ENCODE results near the gene LNX1.

Gene LNX1

GRCh38 chr4:53502094-53502493, 89.2 kb downstream of the LNX1 start:
- in situ Hi-C loops (cut with MboI; ENCODE audit: low sequenced_read_pairs) = no loop called here

DNA sequence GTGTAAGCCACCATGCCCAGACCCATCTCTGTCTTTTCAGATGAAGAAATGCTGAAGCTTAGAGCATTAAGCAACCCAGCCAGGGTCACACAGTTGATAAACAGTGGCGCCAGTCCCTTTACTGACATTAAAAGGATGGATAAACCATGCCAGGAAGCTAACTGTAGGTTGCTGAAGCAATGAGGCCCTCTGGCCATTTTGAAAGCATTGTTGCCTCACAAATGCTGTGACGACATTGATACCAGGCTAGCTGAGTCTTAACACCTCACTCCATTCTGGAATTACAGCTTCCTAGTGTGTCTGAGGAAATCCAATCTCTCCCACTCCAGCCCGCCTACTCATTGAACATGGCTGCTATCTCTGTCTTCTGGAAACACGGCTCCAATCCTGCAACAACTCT, 89.7 kb downstream of the LNX1 start:
- in situ Hi-C loops (cut with MboI; ENCODE audit: low sequenced_read_pairs) = no loop called here

DNA sequence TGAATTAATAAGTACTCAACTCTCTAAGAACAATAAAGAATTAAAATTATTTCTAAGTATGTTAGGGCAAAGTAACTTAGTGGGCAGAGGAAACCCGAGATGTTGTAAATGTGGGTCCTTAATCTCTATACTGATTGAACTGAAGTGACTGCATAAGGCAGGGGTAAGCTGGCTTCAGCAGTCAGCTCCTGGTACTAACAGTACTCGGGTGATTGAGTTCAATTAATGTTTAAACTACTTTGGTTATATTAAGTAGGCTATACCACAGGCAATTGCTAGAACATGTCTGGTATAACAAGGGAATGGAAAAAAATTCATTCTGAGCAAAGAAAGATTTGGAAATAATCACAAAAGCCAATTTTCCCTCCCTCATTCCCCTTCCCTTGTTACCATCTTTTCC, 90.7 kb downstream of the LNX1 start:
- in situ Hi-C loops (cut with MboI; ENCODE audit: low sequenced_read_pairs) = no loop called here

DNA sequence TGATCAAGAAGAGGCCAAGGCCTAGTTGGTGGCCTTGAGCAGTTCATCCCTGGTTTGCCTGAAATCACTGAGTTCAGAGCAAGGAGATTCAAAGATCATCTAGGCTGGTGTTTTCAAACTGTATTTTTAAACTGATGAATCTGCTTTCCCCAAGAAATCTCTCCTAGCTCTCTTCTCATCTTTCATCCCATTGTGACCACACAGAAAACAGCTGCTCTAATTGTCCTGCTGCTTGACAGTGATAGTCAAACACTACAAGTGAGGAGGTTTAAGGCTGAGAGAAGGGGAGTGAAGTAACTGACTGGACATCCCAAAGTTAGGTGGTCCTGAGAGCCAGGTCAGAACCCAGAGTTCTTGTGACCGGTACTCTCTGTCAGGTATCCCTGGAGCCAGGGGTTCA, 91.5 kb downstream of the LNX1 start:
- in situ Hi-C loops (cut with MboI; ENCODE audit: low sequenced_read_pairs) = no loop called here

GRCh38 chr4:53498706-53499105, 92.6 kb downstream of the LNX1 start:
- in situ Hi-C loops (cut with MboI; ENCODE audit: low sequenced_read_pairs) = no loop called here

DNA sequence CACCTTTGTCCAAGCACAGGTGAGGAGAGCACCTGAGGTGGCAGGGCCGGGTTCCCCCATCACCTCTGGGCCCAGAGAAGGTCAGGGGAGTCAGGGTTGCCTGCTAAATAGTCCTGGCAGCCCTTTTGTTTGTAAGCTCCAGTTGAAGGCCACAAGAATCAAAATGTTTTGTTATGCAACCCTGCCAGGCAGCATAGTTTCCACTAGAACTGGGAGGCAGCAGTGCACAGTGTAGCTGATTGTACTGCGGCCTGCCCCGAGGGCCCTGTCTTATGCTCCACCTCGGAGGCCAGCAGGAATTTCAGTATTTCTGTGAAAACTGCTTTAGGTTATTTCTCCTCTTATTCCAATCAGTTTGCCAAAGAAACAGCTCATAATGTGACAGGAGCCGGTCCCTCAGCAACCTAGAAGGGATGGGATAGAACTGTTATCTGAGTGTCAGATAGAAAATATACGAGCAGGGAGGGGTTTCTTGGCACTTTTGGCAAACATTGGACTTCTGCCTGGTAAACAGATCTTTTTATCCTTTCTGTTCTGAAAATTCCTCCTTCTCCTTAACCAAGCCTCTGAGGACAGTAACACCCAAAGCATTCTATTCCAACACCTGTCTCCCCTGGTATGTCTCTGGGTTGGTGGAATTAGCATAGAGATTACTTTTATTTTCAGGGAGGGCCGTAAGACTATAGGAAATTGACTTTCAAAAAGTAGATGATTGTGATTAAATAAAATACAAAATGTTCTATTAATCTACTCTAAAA, 93.6 kb downstream of the LNX1 start:
- in situ Hi-C loops (cut with MboI; ENCODE audit: low sequenced_read_pairs) = no loop called here

DNA sequence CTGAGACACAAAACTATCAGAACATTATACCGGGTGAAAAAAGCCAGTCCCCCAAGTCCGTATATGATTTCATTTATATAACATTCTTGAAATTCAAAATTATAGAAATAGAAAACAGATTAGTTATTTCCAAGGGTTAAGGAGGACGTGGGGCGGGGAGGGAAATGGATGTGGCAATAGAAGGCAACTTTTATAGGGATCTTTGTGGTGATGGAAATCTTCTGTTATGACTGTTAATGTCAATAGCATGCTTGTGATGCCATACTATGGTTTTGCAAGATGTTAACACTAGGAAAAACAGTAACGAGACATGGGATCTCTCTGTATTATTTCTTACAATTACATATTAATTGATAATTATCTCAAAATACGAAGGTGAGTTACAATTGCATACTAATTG, 96.4 kb downstream of the LNX1 start:
- in situ Hi-C loops (cut with MboI; ENCODE audit: low sequenced_read_pairs) = no loop called here

DNA sequence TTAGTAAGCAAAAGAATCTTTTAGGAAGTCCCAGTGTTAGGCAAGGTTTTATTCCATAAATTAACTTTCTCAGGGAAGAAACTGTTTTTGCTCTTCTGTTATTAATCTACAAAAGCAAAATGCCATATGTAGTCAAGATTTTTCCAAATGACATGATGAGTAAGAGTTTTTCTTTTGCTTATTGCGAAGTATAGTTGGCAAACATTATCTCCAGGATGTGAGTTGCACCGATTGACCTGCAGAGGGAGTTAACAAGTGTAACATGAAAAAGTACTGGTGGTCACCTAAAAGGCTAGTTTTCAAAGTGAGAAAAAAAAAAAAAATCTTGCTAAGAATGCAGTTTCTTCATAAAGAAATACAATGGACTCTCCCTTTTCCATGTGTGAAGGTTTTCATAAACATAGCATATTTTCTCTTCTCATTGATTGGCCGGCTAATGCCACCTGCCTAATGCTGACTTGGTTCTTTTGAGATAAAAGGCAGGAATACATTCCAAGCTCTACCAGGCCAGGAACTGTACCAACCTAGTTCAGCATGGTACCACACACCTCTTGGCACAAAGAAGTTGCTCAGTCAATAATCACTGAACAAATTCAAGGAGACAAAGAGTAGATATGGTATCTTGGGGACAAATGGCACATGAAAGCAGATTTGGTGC, 100.2 kb downstream of the LNX1 start:
- in situ Hi-C loops (cut with MboI; ENCODE audit: low sequenced_read_pairs) = no loop called here

DNA sequence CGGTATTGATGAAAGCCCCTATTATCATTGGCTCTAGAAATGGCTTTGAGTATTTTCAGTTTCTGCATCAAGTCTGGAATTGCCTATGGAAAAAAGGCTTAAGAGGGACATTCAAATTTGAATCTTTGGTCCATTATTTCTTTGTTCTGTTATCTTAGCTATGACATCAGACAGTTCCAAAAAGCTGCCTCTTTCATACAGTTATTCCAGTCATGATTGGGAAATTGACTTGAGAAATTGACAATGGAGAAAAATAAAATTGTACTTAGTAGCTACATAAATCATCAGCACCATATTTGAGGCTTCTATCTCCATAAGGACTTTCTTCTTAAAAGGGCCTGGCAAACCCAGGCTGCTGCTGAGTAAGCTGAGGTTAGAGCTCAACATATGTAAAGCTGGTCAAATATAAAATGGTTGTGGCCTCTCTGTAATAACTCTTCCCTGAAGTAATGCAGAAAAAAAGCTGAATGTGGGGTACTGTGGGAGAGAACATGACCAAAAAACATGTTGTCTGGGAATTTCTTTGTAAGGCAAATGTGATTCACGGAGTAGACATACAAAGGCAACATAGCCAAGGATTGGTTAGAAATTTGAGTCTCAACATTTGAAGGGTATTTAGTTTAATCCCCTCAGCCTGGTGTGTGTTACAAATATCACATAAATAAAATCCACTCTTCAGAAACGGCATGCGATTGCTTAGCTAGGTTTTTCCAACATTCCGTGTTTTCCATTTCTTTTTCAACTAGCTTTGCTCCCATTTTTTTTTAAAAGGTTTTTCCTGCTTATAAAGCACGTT, 100.9 kb downstream of the LNX1 start:
- in situ Hi-C loops (cut with MboI; ENCODE audit: low sequenced_read_pairs) = no loop called here

- in situ Hi-C loops (cut with MboI; ENCODE audit: low sequenced_read_pairs) = no loop called here
Observed at GRCh38 chr4:53489279-53489889, 101.9 kb downstream of the LNX1 start.

DNA sequence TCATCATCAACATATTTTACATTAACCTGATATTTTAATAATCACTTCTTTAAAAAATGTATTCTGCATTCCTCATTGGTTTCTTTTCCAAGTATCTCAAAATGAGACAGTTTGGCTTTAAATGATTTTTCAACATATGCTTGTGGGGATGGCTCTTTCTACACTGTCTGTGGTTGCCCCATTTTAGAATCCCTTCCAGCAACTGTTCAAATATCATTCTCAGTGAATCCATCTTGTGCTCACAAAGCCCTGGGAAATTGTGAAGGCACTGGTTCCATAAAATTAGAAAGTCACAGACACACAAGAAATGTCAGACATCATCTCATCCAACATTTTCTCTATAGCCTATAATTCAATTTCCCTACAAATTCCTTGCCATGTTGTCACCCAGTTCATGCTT, 103.5 kb downstream of the LNX1 start:
- in situ Hi-C loops (cut with MboI; ENCODE audit: low sequenced_read_pairs) = no loop called here

DNA sequence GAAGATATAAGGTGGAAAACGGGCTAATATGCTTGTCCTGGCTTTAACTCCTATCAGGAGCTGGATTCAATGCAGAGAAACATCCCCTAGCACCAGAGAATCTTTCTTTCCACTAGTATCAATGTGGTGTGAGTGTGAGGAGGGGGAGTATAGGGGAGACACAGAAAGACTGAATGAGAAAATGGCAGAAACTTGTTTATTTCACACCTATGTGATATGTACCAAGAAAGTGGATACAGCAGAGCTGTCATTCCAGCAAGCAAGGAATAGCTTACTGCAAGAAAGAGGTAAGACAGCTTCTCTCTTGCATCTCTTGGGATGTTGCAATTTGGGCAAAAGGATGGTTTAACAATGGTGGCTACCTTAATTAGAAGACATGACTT, 105.6 kb downstream of the LNX1 start:
- in situ Hi-C loops (cut with MboI; ENCODE audit: low sequenced_read_pairs) = no loop called here

DNA sequence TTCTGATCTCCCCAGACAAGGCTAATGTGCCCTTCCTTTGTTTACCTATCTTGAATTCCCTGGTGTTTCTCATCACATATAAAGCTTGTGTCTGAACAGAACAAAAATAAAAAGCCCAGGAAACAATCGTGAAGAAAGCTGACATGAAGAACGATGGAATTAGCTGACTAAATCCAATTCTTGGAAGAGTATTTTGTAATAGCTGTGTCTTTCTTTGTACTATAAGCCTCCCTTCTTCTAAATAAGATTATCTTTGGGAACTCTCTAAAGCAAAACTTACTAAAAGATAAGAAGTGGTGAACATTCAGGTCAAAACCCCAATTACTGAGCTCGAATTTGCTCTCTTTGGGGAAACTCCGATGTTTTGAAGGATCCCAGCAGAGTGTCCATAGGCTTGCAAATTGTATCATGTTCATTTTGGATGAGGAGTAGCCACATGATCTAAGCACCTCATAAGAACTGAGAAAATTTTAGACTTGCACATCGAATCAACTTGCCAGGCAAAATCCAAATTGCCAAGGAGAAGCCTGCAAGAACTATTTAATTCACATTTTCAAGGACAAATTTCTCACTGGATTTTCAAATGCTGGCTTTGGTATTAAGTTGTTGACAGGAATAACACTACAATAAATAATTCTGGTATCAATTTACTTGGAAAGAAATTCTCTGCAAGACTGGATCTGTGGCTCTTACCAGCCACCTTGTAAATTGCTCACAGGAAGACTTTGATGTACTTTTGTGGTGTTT, 106.2 kb downstream of the LNX1 start:
- in situ Hi-C loops (cut with MboI; ENCODE audit: low sequenced_read_pairs) = no loop called here

- in situ Hi-C loops (cut with MboI; ENCODE audit: low sequenced_read_pairs) = no loop called here
Observed at GRCh38 chr4:53483250-53483649, 108.0 kb downstream of the LNX1 start.

GRCh38 chr4:53481586-53481985, 109.7 kb downstream of the LNX1 start:
- in situ Hi-C loops (cut with MboI; ENCODE audit: low sequenced_read_pairs) = no loop called here

GRCh38 chr4:53480909-53481308, 110.4 kb downstream of the LNX1 start:
- in situ Hi-C loops (cut with MboI; ENCODE audit: low sequenced_read_pairs) = no loop called here

GRCh38 chr4:53479736-53480525, 111.4 kb downstream of the LNX1 start:
- in situ Hi-C loops (cut with MboI; ENCODE audit: low sequenced_read_pairs) = no loop called here

DNA sequence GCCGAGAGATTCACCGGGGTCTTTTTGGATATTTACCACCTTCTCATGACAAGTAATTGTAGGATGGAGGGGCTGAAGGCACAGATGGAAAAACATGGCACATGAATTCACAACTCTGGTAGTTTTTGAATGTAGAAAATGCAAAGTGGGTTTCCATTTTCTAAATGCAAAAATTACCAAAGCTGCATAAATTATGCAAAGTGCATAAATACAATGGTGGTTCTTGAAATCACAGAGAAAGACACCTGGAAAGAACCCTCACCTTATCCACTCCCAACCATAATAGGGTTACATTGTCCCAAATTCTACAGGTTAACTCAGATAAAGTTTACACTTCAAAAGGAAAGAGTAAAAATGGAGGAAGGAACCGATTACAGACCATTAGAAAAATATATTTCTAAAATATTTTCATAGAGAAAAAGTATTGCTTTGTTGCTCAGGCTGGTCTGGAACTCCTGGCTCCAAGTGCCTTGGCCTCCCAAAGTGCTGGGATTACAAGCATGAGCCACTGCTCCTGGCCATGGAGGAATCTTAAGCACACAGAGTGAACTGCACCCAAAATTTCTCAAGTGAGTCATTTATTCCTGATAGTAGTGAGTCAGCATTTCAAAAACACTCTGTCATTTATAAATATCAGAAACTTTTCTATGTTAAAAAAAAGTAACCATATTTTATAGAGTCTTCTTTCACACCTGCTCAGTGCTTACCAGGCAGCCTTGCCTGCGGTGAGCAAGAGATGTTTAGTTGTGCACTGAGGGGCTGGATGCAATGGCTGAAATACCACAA, 112.4 kb downstream of the LNX1 start:
- in situ Hi-C loops (cut with MboI; ENCODE audit: low sequenced_read_pairs) = no loop called here

DNA sequence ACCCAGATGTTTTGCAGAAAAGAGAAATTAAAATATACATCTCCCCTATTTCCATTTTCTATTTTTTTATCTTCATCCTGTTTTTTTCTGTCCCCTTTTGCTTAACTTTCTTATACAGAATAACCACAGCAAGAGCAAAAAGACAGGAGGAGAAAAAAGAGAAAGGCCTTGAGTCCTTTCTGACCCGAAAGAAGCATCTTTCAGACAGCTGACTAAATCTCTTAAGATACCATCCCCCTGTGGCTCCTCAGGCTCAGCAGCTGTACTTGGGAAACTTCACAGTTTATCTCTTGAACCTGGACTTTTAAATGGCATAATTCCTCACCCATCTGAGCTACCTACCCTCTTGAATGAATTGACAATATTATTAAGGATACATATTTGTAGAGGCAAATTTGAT, 113.7 kb downstream of the LNX1 start:
- in situ Hi-C loops (cut with MboI; ENCODE audit: low sequenced_read_pairs) = no loop called here
